Stimulated activated CD8-positive, alpha-beta memory T cell treated with anti-CD3 and anti-CD28 coated beads, Interleukin-7, amount 100 ng/mL, for 24 hours (primary cell): ENCODE results near the gene PAK2.
"Not testable (repeated sequence)": the region's sequence is repeated elsewhere in the genome, so short reads cannot be mapped to it uniquely, and the experiment has no call there.

ENCODE experiments used
- DNase-seq: peaks from one replicate; pipeline ENCODE4 v3.0.0-alpha.2; 2020; ENCODE audit warnings: low read depth

The PAK2 gene

GRCh38 chr3:196736670-196737374 is 2.8 kb upstream of the PAK2 start:
- no peak for DNase-seq

DNA sequence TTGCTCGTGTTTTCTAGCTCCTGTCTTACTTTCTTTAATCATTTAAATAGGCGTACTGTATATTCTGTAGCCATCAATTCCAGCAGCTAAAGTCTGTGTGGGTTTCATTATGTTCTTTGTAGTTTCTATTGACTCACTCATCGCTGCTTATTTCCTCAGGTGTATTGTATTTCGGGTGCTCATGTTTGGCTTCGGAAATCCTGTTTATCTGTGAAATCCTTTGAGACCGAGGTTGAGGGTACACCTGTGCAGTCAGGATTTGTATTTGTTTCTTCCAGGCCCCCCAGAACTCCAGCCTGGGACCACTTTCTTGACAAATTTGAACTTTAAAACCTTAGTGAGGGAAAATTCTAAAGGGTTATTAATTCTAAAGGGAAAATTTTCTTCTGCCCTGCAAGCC is 2.0 kb upstream of the PAK2 start:
- DNase-seq = no peak

GRCh38 chr3:196740481-196741248 is 1.0 kb downstream of the PAK2 start:
- DNase-seq = no peak

GRCh38 chr3:196741249-196741889 is 1.7 kb downstream of the PAK2 start:
- DNase-seq = no peak

DNA sequence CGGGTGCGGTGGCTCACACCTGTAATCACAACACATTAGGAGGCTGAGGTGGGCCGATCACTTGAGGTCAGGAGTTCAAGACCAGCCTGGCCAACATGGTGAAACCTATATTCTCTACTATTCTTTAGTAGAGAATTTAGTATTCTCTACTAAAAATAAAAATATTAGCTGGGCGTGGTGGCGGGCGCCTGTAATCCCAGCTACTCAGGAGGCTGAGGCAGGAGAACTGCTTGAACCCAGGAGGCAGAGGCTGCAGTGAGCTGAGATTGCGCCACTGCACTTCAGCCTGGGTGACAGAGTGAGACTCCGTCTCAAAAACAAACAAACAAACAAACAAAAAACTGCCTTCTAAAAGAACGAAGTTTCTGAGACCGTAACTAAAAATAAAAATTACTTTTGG is 3.9 kb downstream of the PAK2 start:
- not testable (repeated sequence) for DNase-seq

DNA sequence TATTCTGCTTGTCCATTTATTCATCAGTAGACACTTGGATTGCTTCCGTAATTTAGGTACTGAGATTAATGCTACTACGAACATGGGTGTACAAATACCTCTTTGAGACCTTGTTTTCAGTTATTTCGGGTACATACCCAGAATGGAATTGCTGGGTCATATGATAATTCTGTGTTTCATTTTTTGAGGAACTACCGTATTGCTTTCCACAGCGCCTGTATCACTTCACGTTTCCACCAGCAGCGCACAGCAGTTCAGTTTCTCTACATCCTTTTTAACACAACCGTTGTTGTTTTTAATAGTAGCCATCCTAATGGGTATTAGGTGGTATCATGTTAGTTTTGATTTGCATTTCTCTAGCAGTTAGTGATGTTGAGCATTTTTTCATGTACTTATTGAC is 9.5 kb downstream of the PAK2 start:
- DNase-seq = no peak

- DNase-seq = no peak
Measured at GRCh38 chr3:196753201-196753600, 13.5 kb downstream of the PAK2 start.

GRCh38 chr3:196754091-196754981 is 14.7 kb downstream of the PAK2 start:
- no peak for DNase-seq

GRCh38 chr3:196756732-196757131 is 17.1 kb downstream of the PAK2 start:
- DNase-seq = no peak

- DNase-seq = no peak
Measured at GRCh38 chr3:196757876-196758739, 18.5 kb downstream of the PAK2 start.

DNA sequence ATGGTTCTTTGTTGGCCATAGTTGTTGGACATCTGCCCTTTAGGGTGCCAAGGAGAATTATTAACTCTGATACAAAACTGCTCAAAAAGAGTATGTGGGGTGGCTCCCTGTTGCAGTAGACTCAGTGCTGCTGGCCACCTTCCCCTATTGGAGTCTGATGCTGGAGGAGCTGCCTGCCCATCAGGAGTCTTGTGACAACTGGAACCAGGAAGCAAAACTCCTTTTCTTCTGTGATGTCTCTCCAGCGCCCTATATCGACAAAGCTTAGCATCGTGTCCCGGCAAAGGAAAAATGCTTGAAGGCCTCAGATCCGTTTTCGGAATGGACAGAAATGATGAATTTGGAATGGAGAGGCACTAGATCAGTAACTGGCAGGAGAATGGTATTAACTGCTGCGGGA is 23.5 kb downstream of the PAK2 start:
- no peak for DNase-seq

GRCh38 chr3:196765454-196765853 is 25.8 kb downstream of the PAK2 start:
- DNase-seq = no peak

DNA sequence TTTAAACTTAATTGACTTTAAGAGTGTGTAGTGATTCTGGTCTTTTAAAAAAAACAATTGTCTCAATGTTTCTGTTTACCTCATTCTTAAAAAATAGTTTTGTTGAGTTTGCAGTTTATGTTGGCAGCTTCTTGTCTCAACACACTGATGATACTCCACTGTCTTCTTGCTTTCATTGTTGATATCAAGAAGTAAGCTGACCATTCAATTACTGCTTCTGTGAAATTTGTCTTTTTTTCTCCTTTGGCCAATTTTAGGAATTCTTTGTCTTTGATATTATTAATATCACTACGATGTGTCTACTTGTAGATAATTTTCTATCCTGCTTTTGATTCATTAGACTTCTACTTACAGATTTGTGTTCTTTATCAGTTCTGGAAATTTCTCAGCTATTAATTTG is 31.4 kb downstream of the PAK2 start:
- no peak for DNase-seq

DNA sequence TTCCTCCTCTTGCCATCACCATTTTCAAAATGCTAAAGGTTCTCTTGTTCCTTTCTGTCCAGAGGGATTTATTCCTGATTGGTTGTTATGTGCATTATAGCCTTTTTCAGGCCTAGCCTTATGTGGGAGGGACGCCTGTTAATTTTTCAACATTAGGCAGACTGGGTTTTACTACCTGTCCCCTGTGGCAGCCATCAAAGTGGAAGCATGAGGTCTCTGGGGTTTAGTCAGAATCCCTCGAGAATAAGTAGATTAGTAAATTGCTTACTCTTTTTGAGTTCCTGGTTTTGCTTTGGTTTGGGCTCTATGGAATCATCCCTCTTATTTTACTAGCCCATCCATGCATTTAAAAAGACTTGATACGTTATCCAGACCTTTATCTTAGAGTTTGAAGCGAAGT is 32.4 kb downstream of the PAK2 start:
- DNase-seq = no peak

- DNase-seq = no peak
Measured at GRCh38 chr3:196772897-196773296, 33.2 kb downstream of the PAK2 start.

DNA sequence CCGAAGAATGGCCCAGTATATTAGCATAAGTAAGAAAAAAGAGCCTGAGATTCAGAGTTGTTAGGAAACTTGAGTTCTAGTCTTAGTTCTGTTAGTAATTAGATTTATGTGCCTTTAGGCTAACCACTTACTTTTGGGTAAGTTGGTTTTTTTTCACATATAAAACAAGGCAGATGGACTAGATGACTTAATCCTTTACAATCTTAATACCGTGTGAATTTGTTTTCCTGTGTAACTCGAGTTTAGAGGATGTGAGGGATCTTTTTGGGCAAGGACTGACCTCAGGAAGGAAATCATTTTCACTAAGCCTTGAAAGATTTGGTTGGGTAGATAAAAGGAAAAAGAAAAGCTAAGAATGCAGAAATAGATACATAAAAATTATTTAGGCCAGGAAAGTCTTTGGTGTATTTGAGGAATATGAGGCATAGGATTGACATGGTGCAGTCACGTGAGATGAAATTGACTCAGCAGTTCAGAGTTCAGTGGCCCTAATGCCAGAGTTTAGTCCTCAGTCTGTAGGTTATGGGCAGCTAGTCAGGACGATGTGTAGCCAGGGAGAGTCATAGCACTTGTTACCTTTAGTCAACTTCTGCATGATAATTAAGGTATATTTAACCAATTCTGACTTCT is 34.6 kb downstream of the PAK2 start:
- DNase-seq = no peak

DNA sequence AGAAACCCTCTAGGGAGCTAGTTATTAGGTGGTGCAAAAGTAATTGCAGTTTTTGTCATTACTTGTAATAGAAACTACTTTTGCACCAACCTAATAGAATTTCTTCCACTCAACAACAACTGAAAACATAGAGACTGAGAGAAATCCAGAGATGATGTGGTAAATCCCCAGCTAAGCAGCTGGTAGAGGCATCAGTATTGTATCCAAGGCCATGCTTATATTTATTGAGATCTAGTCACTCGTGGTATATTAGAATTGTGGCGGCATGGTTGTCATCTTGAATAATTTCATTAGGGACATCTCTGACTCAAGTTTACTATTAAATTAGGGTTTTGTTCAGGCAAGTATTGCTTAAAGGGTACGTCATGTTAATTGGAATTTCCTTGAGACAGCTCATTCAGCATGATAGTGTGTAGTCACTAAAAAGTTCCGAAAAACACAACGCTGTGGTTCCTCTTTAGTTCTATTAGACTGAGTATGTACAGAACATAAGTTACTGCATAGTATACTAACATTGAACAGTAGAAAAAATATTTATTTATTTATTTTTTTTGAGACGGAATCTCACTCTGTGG is 35.3 kb downstream of the PAK2 start:
- no peak for DNase-seq

DNA sequence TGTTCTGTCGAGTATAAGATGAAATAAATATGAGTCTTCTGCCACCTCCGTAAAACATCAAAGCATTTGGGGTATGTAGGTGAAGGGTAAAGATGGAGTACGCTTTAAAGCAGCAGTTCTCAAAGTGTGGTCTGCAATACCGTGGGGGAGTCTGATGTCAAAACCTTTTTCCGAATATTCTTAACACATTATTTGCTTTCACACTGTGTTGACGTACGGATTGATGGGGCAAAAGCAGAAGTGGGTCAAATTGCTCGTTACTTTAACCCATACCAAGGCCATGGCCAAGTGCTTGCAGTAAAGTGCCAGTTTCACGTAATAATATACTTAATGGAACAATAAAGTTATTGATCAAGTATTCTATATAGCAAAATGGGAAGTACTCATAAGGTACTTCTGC is 36.3 kb downstream of the PAK2 start:
- no peak for DNase-seq

GRCh38 chr3:196777836-196778235 is 38.2 kb downstream of the PAK2 start:
- DNase-seq = no peak

GRCh38 chr3:196778755-196779154 is 39.1 kb downstream of the PAK2 start:
- no peak for DNase-seq
